Colonic mucosa (tissue), 4 donors: Measurements from ENCODE around the gene KRT8. TPM values are rescaled to one million over a fixed set of nuclear protein-coding genes. Genes with fewer than 3 reads are reported as not detected.

Source experiments
- DNase-seq: peaks from one replicate; pipeline ENCODE4 v3.0.0-alpha.2; 2020
- H3K27ac ChIP-seq: fragments of 200-600 bp; one replicate; pipeline ENCODE4 v1.8.0; 2021
- H3K27me3 ChIP-seq: fragments of 200-600 bp; one replicate; pipeline ENCODE4 v1.8.0; 2021
- H3K36me3 ChIP-seq: fragments of 200-600 bp; one replicate; pipeline ENCODE4 v1.8.0; 2021
- H3K4me1 ChIP-seq: fragments of 200-600 bp; one replicate; pipeline ENCODE4 v1.8.0; 2021; ENCODE audit warnings: mild to moderate bottlenecking
- H3K4me3 ChIP-seq: fragments of 200-600 bp; one replicate; pipeline ENCODE4 v1.8.0; 2021
- H3K9ac ChIP-seq, 2 donors: one replicate each; pipeline ENCODE4 v1.7.0; 2013; ENCODE audit warnings: control low read depth in 2 of 2, low read depth in 2 of 2, low read length in 2 of 2
- H3K9me3 ChIP-seq: fragments of 200-600 bp; one replicate; pipeline ENCODE4 v1.8.0; 2021
- CTCF ChIP-seq: fragments of 200-600 bp; IDR thresholded peaks from one replicate; pipeline ENCODE4 v1.8.0; 2022; ENCODE audit warnings: antibody characterized with exemption, mild to moderate bottlenecking
- intact Hi-C: fragments of 100-400 bp; cut with DNase I; formaldehyde crosslinking; loops from one replicate; pipeline ENCODE4 v1.14.1; 2022
- total RNA-seq, 2 donors: library from RNA; stranded (reverse); fragmentation: NEBNext Ultra II Directional in 1 of 2; extraction: Animal tissue kit (Norgen Biotek cat#: 25700) in 1 of 2; gene quantifications; one replicate each; pipeline ENCODE4 v1.2.1, GENCODE V29; 2021
- donor health status: healthy.
- donor health status: DM: no; HTN: no; CAD: no.
- donor health status: DM: no; HTN: no; CAD: no.

The KRT8 gene
- total RNA-seq, 2 donors from 2014 or later: 4,207 to 4,597 TPM

GRCh38 chr12:52900166-52900895, 4.5 kb downstream of the KRT8 start:
- H3K4me3 ChIP-seq: peak overlapping the region; percentile 3
- peak overlapping the region; percentile 92 for H3K27ac ChIP-seq
- TF ChIP-seq CTCF: no peak
- peaks cover 6% of the 10 kb centered on the region for H3K4me1 ChIP-seq
- H3K9ac ChIP-seq: peak overlapping the region in 1 of 2 donors; percentile 63
- H3K36me3 ChIP-seq: no peaks in the 10 kb centered on the region
- intact Hi-C loops: no loop called here
- H3K9me3 ChIP-seq: no peaks in the 10 kb centered on the region
- no peaks in the 10 kb centered on the region for H3K27me3 ChIP-seq
- DNase-seq: no peak

- H3K27ac ChIP-seq: peak overlapping the region; percentile 92
- intact Hi-C loops: no loop called here
- peaks cover 6% of the 10 kb centered on the region for H3K4me1 ChIP-seq
- no peak for DNase-seq
- H3K27me3 ChIP-seq: no peaks in the 10 kb centered on the region
- H3K36me3 ChIP-seq: no peaks in the 10 kb centered on the region
- TF ChIP-seq CTCF: no peak
- no peaks in the 10 kb centered on the region for H3K9me3 ChIP-seq
- no peak overlapping the region for H3K4me3 ChIP-seq
- peak overlapping the region in 1 of 2 donors; percentile 63 for H3K9ac ChIP-seq
Observed at GRCh38 chr12:52899338-52900035, 5.4 kb downstream of the KRT8 start.

GRCh38 chr12:52896190-52897100, 8.4 kb downstream of the KRT8 start:
- intact Hi-C loops: no loop called here
- no peak overlapping the region for H3K4me3 ChIP-seq
- peak; percentile 71 for DNase-seq
- peak overlapping the region; percentile 92 for H3K27ac ChIP-seq
- no peak for TF ChIP-seq CTCF
- no peaks in the 10 kb centered on the region for H3K9me3 ChIP-seq
- H3K9ac ChIP-seq: peak overlapping the region; percentile 37 to 95
- H3K27me3 ChIP-seq: no peaks in the 10 kb centered on the region
- no peaks in the 10 kb centered on the region for H3K36me3 ChIP-seq
- H3K4me1 ChIP-seq: peaks cover 6% of the 10 kb centered on the region

GRCh38 chr12:52895726-52896189, 9.1 kb downstream of the KRT8 start:
- Histone ChIP-seq H3K9me3 (no peaks in the 10 kb centered on the region), H3K36me3 (no peaks in the 10 kb centered on the region), H3K4me3 (no peak overlapping the region), H3K27me3 (no peaks in the 10 kb centered on the region), H3K9ac (peak overlapping the region in 1 of 2 donors; percentile 95), H3K27ac (peak overlapping the region; percentile 92), H3K4me1 (peaks cover 6% of the 10 kb centered on the region)
- intact Hi-C loops: no loop called here
- no peak for TF ChIP-seq CTCF
- no peak for DNase-seq

- Histone ChIP-seq H3K9me3 (no peaks in the 10 kb centered on the region), H3K9ac (no peak overlapping the region), H3K36me3 (no peaks in the 10 kb centered on the region), H3K4me3 (no peak overlapping the region), H3K27ac (no peak overlapping the region), H3K4me1 (peaks cover 6% of the 10 kb centered on the region), H3K27me3 (no peaks in the 10 kb centered on the region)
- intact Hi-C loops: no loop called here
- no peak for TF ChIP-seq CTCF
- no peak for DNase-seq
Observed at GRCh38 chr12:52892974-52893373, 11.9 kb downstream of the KRT8 start.
